Measurements from ENCODE around the gene MPRIP. TPM values are rescaled to one million over a fixed set of nuclear protein-coding genes. Genes with fewer than 3 reads are reported as not detected.
"Not testable (repeated sequence)": the region's sequence is repeated elsewhere in the genome, so short reads cannot be mapped to it uniquely, and the experiment has no call there.

The MPRIP gene
- total and polyA plus RNA-seq, 4 donors = 121 to 342 (median 175) TPM

DNA sequence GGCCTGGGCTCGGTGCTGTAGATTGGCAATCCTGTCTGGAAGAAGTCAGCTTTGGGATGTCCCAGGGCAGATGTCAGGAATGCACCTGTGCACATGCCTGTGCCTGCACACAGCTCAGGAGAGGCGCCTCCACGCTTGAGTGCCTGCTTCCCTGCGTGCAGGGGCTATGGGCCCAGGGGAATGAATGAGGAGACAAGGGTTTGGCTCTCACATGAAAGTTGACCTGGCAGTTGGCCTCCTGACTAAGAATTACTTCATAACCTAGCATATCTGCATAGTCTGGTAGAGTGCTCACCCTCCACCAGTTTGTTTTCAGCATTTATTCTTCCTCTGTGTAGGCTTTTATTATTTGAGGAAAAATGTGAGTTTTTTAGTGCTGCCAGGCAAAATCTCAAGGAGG lies 113.8 kb downstream of the MPRIP start:
- H3K4me1 ChIP-seq (ENCODE audit: control insufficient read depth in 5 of 5, insufficient read depth in 5 of 5, low read length in 5 of 5) = peaks cover 0 to 7% (median 0%) of the 10 kb centered on the region in 5 donors
- ATAC-seq (ENCODE audit: insufficient read depth, low FRiP score) = no peak
- H3K27ac ChIP-seq (ENCODE audit: low read depth in 1 of 2, low read length in 1 of 2) = no peak overlapping the region
- TF ChIP-seq, protein P1, sequence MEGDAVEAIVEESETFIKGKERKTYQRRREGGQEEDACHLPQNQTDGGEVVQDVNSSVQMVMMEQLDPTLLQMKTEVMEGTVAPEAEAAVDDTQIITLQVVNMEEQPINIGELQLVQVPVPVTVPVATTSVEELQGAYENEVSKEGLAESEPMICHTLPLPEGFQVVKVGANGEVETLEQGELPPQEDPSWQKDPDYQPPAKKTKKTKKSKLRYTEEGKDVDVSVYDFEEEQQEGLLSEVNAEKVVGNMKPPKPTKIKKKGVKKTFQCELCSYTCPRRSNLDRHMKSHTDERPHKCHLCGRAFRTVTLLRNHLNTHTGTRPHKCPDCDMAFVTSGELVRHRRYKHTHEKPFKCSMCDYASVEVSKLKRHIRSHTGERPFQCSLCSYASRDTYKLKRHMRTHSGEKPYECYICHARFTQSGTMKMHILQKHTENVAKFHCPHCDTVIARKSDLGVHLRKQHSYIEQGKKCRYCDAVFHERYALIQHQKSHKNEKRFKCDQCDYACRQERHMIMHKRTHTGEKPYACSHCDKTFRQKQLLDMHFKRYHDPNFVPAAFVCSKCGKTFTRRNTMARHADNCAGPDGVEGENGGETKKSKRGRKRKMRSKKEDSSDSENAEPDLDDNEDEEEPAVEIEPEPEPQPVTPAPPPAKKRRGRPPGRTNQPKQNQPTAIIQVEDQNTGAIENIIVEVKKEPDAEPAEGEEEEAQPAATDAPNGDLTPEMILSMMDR (IDR thresholded peaks at IDR 0.05; ENCODE audit: control extremely low read depth, extremely low read depth) = no peak
- peaks cover 38 to 74% (median 71%) of the 10 kb centered on the region in 4 donors for H3K36me3 ChIP-seq (ENCODE audit: control insufficient read depth in 4 of 4, insufficient read depth in 4 of 4, low read length in 4 of 4)
- H3K27me3 ChIP-seq (ENCODE audit: control insufficient read depth in 3 of 3, insufficient read depth in 3 of 3, low read length in 2 of 3) = no peaks in the 10 kb centered on the region
- H3K9ac ChIP-seq (ENCODE audit: insufficient read depth in 1 of 2, low read length in 2 of 2) = no peak overlapping the region
- H3K4me3 ChIP-seq = no peak overlapping the region
- WGBS, 2 donors = 85 to 93% methylated on average over 4 of the region's 4 CpGs
- DNase-seq = no peak
- H3K9me3 ChIP-seq (ENCODE audit: control insufficient read depth in 4 of 4, insufficient read depth in 3 of 4, low read length in 3 of 4) = no peaks in the 10 kb centered on the region

DNA sequence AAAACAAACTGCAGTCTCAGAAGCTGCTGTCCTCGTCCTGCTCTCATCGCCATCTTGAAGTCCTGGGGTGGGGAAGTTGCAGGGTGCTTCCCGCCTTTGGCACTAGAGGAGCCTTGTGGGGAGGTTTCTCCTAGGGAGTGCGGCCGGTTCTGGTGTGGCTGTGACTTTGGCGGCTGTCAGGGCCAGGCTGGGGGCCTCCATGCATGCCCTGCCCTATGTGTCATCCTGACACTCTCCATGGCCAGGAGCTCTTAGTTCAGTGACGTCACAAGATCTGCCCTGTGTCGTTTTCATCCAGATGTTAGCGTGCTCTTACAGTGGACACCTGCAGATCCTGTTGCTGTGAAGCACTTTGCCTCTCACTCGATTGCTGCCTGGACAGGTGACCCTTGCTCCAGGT lies 114.3 kb downstream of the MPRIP start:
- WGBS, 2 donors = 84 to 94% methylated on average over 10 of the region's 10 CpGs
- Histone ChIP-seq H3K9ac (ENCODE audit: insufficient read depth in 1 of 2, low read length in 2 of 2) (no peak overlapping the region), H3K4me3 (no peak overlapping the region), H3K27ac (ENCODE audit: low read depth in 1 of 2, low read length in 1 of 2) (no peak overlapping the region), H3K4me1 (ENCODE audit: control insufficient read depth in 5 of 5, insufficient read depth in 5 of 5, low read length in 5 of 5) (peaks cover 0 to 5% (median 0%) of the 10 kb centered on the region in 5 donors), H3K27me3 (ENCODE audit: control insufficient read depth in 3 of 3, insufficient read depth in 3 of 3, low read length in 2 of 3) (no peaks in the 10 kb centered on the region), H3K36me3 (ENCODE audit: control insufficient read depth in 4 of 4, insufficient read depth in 4 of 4, low read length in 4 of 4) (peaks cover 38 to 76% (median 73%) of the 10 kb centered on the region in 4 donors), H3K9me3 (ENCODE audit: control insufficient read depth in 4 of 4, insufficient read depth in 3 of 4, low read length in 3 of 4) (no peaks in the 10 kb centered on the region)
- TF ChIP-seq, protein P1 (IDR thresholded peaks at IDR 0.05; ENCODE audit: control extremely low read depth, extremely low read depth) = no peak
- ATAC-seq (ENCODE audit: insufficient read depth, low FRiP score) (no peak), DNase-seq (no peak)

DNA sequence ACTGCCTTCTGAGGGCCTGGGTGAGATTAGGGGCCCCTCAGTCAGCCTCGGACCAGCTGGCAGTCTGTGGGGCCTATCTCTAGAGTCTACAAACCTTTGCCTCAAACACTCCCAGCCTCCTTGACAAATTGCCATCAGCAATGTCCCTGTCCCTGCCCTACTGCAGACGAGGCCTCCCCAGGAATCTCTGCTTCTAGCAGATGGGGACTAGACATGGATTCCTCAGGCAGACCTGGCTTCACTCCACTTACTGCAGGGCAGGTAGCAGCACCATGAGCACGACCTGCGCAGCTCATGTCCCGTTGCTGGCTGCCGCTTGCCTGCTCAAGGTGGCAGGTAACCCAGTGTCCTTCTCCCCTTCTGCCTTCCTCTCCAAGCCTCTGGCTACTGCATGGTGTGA lies 114.8 kb downstream of the MPRIP start:
- Histone ChIP-seq H3K4me3 (no peak overlapping the region), H3K36me3 (ENCODE audit: control insufficient read depth in 4 of 4, insufficient read depth in 4 of 4, low read length in 4 of 4) (peaks cover 43 to 78% (median 75%) of the 10 kb centered on the region in 4 donors), H3K4me1 (ENCODE audit: control insufficient read depth in 5 of 5, insufficient read depth in 5 of 5, low read length in 5 of 5) (peaks cover 0 to 5% (median 0%) of the 10 kb centered on the region in 5 donors), H3K9me3 (ENCODE audit: control insufficient read depth in 4 of 4, insufficient read depth in 3 of 4, low read length in 3 of 4) (no peaks in the 10 kb centered on the region), H3K27ac (ENCODE audit: low read depth in 1 of 2, low read length in 1 of 2) (no peak overlapping the region), H3K27me3 (ENCODE audit: control insufficient read depth in 3 of 3, insufficient read depth in 3 of 3, low read length in 2 of 3) (no peaks in the 10 kb centered on the region), H3K9ac (ENCODE audit: insufficient read depth in 1 of 2, low read length in 2 of 2) (no peak overlapping the region)
- ATAC-seq (ENCODE audit: insufficient read depth, low FRiP score) (no peak), DNase-seq (no peak)
- TF ChIP-seq, protein P1 (IDR thresholded peaks at IDR 0.05; ENCODE audit: control extremely low read depth, extremely low read depth) = no peak
- WGBS, 2 donors = 92 to 96% methylated on average over 6 of the region's 6 CpGs

DNA sequence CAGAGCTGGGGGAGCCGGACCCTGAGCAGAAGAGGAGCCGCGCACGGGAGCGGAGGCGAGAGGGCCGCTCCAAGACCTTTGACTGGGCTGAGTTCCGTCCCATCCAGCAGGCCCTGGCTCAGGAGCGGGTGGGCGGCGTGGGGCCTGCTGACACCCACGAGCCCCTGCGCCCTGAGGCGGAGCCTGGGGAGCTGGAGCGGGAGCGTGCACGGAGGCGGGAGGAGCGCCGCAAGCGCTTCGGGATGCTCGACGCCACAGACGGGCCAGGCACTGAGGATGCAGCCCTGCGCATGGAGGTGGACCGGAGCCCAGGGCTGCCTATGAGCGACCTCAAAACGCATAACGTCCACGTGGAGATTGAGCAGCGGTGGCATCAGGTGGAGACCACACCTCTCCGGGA lies 116.2 kb downstream of the MPRIP start:
- WGBS, 2 donors = 97% methylated on average over 33 of the region's 33 CpGs
- H3K9me3 ChIP-seq (ENCODE audit: control insufficient read depth in 4 of 4, insufficient read depth in 3 of 4, low read length in 3 of 4); H3K4me3 ChIP-seq; DNase-seq; H3K9ac ChIP-seq (ENCODE audit: insufficient read depth in 1 of 2, low read length in 2 of 2); ATAC-seq (ENCODE audit: insufficient read depth, low FRiP score); H3K4me1 ChIP-seq (ENCODE audit: control insufficient read depth in 5 of 5, insufficient read depth in 5 of 5, low read length in 5 of 5); H3K27me3 ChIP-seq (ENCODE audit: control insufficient read depth in 3 of 3, insufficient read depth in 3 of 3, low read length in 2 of 3); H3K27ac ChIP-seq (ENCODE audit: low read depth in 1 of 2, low read length in 1 of 2): not testable (repeated sequence)
- peaks cover 47 to 73% (median 71%) of the 10 kb centered on the region in 4 donors for H3K36me3 ChIP-seq (ENCODE audit: control insufficient read depth in 4 of 4, insufficient read depth in 4 of 4, low read length in 4 of 4)

Measured in lung (tissue), 12 donors.